ENCODE results near the gene BAHD1. TPM values are rescaled to one million over a fixed set of nuclear protein-coding genes. Genes with fewer than 3 reads are reported as not detected.

The BAHD1 gene
- total RNA-seq, 1 donor, result 11.2 TPM

DNA sequence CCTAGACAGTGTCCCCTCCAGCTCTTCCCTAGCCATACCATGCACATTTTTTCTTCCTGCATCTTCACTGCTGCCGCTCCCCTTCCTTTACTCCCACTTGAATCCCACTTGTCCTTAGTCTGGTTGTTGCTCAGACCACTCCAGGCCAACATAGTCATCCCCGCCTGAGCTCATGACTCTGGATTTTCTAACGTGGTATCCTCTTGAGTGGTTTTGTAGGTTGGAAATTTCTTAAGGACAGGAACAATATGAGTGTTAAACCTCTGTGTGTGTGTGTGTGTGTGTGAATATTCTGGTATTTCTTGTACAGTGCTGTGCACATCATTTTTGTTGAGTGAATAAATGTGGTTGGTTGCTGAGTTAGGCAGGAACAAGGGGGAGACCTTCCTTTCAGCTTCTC is 3.1 kb downstream of the BAHD1 start:
- DNase-seq (ENCODE audit: low read depth), result no peak
- H3K4me3 ChIP-seq (ENCODE audit: low read depth, low read length), result no peak overlapping the region
- TF ChIP-seq, protein P1, sequence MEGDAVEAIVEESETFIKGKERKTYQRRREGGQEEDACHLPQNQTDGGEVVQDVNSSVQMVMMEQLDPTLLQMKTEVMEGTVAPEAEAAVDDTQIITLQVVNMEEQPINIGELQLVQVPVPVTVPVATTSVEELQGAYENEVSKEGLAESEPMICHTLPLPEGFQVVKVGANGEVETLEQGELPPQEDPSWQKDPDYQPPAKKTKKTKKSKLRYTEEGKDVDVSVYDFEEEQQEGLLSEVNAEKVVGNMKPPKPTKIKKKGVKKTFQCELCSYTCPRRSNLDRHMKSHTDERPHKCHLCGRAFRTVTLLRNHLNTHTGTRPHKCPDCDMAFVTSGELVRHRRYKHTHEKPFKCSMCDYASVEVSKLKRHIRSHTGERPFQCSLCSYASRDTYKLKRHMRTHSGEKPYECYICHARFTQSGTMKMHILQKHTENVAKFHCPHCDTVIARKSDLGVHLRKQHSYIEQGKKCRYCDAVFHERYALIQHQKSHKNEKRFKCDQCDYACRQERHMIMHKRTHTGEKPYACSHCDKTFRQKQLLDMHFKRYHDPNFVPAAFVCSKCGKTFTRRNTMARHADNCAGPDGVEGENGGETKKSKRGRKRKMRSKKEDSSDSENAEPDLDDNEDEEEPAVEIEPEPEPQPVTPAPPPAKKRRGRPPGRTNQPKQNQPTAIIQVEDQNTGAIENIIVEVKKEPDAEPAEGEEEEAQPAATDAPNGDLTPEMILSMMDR (IDR thresholded peaks at IDR 0.05; ENCODE audit: insufficient read depth, low read depth, low read length), result no peak

DNA sequence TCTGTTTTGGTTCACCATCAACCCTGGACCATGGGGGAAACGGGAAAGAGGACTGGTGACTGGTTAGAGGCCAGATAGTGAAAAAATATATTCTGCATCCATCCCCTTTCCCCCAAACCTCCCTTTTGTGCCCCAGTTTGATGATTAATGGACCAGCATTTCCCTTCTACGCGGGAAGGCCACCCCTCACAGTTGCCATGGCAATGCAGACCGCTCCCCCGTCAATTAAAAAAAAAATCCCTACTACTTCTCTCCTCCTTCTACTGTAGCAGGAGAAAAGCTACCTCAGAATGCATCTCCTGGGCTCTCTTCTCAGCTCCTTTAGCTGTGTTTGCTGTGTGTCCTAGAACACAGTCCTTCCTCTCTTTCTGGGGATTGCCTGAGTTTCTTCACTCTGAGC is 4.0 kb downstream of the BAHD1 start:
- TF ChIP-seq, protein P1 (IDR thresholded peaks at IDR 0.05; ENCODE audit: insufficient read depth, low read depth, low read length), result no peak
- no peak for DNase-seq (ENCODE audit: low read depth)

DNA sequence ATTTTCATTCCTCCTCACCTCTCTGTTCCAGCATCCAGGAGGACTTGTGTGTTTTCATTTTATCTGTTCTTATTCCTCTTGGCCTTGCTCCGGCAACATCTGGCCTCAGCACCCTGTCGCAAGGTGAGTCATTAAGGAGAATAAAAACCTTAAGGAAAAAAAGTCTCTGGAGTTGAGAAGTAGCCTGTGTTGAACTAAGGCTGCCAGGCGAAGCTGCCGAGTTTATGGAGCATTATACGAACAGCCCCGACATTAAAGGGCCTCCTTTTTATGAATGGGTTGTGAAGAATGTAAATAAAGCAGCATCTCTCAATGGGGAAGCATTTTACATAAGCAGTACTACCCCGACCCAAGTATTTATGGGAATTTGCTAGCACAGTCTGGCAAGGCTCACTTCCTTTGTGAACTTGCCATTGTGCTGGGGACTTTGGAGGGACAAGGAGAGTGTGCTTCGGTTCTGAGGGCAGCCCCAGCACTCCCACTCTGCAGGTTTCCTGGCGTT is 4.7 kb downstream of the BAHD1 start:
- TF ChIP-seq, protein P1 (IDR thresholded peaks at IDR 0.05; ENCODE audit: insufficient read depth, low read depth, low read length), result no peak
- no peak overlapping the region for H3K4me3 ChIP-seq (ENCODE audit: low read depth, low read length)
- DNase-seq (ENCODE audit: low read depth), result peak; percentile 91

More for the DNA sequence above, 4.0 kb downstream of the BAHD1 start:
- no peak overlapping the region for H3K4me3 ChIP-seq (ENCODE audit: low read depth, low read length)

DNA sequence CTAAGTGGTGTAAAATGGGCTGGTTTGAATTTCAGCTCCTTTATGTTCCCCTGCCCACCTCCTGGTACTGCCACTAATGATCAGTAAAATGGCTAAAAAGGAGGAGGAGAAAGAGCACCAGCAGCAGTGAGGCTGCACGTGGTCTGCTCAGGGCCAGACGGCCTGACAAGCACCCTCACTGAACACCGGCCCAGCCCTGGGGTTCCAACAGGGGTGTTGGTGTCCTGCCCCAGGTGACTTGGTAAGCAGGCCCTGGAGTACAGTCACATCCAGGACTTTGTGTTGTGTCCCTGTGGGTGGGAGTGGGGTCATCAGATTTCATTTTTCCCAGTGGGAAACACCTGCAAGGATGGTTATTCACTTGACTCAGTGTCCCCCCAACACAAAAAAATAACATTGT is 5.4 kb downstream of the BAHD1 start:
- TF ChIP-seq, protein P1 (IDR thresholded peaks at IDR 0.05; ENCODE audit: insufficient read depth, low read depth, low read length), result no peak
- no peak for DNase-seq (ENCODE audit: low read depth)
- H3K4me3 ChIP-seq (ENCODE audit: low read depth, low read length), result no peak overlapping the region

DNA sequence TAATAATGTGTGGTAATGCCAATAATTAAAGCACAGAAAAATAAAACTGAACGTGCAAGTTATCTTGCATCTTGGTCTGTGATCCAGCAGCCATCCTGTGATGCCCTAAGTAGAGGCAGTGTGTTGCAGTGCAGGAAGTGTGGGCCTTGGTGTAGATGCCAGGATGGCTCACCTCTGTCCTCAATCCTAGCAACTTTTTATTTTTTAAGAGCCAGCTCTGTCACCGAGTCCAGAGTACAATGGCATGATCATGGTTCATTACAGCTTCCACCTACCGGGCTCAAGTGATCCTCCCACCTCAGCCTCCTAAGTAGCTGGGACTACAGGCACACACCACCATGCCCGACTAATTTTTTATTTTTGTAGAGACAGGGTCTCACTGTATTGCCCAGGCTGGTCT is 7.6 kb downstream of the BAHD1 start:
- H3K4me3 ChIP-seq (ENCODE audit: low read depth, low read length), result no peak overlapping the region
- DNase-seq (ENCODE audit: low read depth), result no peak
- TF ChIP-seq, protein P1 (IDR thresholded peaks at IDR 0.05; ENCODE audit: insufficient read depth, low read depth, low read length), result no peak

DNA sequence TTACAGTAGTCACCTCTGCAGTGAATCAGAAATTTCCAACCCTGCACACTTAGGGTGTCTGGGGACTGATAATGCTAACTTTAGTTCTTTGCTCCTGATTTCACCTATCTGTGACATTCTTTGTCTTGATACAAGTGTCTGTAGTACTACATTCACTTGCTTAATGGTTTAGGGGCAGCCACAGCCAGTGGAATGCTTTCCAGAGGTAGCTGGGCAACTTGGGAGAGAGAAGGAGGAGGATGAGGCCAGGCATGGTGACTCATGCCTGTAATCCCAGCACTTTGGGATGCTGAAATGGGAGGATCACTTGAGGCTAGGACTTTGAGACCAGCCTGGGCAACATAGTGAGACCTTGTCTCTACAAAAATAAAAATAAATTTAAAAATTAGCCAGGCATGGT is 8.5 kb downstream of the BAHD1 start:
- no peak overlapping the region for H3K4me3 ChIP-seq (ENCODE audit: low read depth, low read length)
- TF ChIP-seq, protein P1 (IDR thresholded peaks at IDR 0.05; ENCODE audit: insufficient read depth, low read depth, low read length), result no peak
- DNase-seq (ENCODE audit: low read depth), result peak; percentile 26

DNA sequence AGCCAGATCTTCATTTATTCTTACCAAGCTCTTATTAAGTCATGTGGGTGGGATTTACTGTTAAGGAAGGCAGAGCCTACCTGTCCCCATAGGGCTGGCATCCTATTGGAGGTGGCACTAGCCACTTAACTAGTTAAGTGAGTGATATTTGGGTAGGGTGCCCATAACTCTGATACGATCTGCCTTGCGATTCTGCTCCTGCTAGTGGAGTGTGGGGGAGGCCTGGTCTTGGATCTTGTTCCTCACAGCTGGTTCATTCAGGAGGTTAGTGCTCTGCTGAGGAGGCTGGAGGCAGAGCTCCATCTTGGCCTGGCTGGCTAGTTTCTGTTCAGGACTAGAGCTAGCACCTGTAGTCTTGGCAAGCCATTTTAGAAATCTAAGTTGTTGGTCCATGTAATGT is 9.3 kb downstream of the BAHD1 start:
- TF ChIP-seq, protein P1 (IDR thresholded peaks at IDR 0.05; ENCODE audit: insufficient read depth, low read depth, low read length), result no peak
- DNase-seq (ENCODE audit: low read depth), result no peak
- H3K4me3 ChIP-seq (ENCODE audit: low read depth, low read length), result no peak overlapping the region
